GM18526 (cell line): ENCODE data around the gene MAPRE2.

Experiments used
- POLR2A ChIP-seq: IDR thresholded peaks from 3 replicates; pipeline ENCODE4 v1.6.1; 2011; ENCODE audit not compliant: insufficient read length; ENCODE audit errors: extremely low read depth

Gene MAPRE2

DNA sequence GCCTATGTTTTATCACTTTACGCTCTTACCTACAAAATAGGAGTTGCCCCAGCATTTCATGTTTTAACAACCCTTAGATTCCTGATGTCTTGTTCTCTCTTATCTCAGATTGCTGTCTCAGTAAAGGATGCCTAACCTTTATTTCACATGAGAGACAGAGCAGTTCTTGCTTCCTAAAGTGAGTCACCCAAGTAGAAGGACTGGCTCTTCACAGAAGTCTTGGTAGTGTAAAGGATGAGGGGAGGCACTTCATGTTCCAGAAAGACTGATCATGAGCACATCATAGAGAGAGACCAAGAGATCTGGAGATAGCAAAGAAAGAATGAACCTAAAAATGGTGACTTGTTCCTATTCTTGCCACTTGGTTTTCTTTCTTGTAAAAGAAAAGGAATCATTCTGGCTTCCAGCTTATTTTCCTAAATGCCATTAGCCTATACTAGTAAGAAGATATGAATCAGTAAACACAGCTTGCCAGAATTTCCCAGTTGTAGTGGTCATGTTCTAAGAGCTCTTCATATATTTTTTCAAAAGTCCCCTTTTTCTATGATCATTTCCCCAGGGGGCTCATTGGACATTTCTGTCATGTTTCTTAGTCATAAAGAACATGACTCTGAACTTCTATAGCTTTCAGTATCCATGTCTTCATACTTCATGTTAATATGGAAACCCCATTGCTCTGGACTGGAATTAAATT is 54.9 kb downstream of the MAPRE2 start:
- no peak for TF ChIP-seq POLR2A

- no peak for TF ChIP-seq POLR2A
Measured at GRCh38 chr18:35096677-35097011, 55.4 kb downstream of the MAPRE2 start.

DNA sequence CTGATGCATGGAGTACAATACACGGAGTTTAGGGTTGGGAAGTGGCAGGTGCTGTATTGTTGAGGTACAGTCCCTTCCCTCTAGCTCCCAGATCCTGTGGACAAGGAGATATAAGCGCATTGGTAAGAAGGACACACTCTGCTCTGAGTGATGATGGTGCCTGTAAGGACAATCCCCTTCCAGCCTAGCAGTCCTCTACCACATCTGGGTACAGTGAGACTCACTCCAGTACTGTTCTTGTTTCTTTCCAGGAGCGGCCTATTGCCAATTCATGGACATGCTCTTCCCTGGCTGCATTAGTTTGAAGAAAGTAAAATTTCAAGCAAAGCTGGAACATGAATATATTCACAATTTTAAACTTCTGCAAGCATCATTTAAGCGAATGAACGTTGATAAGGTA is 56.0 kb downstream of the MAPRE2 start:
- no peak for TF ChIP-seq POLR2A

DNA sequence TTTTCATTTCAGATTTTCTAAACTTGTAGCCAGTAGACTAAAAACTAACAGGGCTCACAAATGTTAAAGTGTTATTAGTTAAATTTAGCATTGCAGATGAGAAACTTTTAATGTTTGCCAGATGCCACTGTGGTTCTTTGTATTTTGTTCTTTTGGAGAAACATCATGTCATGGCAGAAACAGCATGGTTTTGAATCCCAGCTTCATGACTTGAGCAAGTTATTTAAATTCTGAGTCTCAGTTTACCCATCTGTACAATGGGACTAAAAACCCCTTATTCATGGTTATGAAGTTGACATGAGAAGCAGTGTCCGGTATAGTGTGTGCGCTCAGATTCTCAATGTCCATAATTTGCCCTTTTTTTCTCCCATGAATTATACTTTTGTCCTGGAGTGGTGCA is 56.5 kb downstream of the MAPRE2 start:
- no peak for TF ChIP-seq POLR2A

DNA sequence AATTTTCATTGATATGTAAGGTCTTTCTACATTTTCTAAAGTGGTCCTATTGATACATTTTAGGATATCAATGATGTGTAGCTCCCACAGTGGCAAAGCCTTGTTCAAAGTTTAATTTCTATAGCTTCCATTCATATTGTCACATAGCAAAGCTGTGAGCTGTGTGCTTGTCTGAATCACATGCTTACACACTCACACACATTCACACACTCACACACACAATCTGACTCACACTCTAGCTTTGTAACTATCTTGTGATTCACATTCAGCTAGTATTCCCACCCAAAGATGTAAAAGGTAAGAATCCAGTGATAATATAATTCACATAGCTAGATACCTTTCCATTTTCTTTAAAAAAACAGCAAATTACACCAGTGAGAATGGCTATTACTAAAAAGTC is 58.7 kb downstream of the MAPRE2 start:
- no peak for TF ChIP-seq POLR2A

DNA sequence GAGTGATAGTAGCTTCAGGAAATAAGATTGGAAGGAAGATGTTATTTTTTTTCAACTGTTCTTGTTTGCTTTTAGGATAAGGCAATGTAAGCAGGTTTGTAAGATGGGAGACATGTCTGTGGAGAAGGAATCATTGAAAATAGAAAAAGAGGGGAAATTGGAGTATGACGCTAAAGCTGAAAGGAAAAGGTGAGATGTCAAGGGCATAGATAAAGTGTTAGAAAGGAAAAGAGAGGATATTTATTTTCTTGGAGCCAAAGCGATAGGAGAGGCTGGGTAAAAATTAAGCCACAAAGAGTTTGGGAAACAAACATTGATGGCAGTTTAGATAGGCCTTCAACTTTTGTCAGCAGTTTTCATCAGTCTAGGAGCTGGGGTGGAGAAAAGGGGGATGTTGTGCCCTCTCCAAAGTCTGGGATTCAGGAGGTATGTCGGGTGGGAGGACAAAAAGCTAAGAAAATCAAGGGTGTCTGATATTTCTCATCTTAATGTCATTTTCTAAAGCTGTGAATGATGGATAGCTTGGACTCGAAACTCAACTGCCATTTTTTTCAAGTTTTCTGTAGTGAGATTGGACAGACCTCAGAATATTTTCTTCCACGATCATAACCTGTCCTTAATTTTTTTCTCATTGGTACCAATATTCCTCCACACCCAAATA is 63.3 kb downstream of the MAPRE2 start:
- no peak for TF ChIP-seq POLR2A

DNA sequence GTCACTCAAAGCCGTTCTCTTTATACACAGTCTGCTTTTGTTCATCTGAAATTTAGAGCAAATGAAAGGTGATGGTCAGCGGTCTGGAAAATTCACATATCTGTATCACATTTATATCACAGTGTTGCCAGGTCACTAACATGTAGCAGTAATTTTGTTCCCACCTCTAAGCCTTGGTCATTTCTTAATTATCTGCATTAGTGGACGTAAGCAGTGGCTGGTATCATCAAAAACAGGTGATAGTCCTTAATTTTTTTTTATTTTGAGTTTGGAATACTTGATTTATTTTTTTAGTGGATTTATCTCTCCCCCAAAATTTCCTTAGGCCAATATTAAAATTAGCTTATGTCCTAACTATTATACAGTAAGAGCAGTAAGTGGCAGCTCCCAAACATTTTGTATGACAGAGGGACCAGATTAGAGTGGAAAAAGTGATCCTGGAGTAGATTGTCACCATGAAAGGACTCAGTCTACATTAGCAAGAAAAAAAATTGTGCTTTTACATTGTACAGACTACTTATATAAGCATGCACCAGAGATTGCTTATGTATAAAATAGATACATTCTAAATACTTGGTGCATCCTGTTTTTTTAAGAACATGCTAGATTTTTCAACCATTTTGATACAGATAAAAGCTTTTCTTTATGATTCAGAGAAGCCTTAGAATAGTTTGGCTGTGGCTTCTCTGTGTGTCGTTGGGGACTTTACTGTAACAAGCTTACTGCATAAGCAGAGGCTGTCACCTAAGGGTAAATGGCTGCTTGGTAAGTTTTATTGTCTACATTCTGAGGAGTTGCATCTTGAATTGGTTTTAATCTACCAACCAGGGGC is 65.0 kb downstream of the MAPRE2 start:
- no peak for TF ChIP-seq POLR2A

DNA sequence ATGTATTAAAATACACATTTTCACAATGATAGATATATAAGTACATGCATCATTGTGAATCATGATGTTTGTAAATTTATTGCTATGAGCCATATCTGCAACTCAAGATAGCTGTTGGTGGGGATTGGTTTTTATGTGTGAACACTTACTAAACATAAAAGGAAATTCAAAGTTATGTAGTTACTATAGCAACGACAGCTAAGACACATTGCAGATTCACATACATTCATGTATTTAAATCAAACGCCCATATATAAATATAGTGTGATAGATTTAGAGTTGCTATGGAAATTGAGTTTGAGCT is 65.6 kb downstream of the MAPRE2 start:
- TF ChIP-seq POLR2A: no peak

GRCh38 chr18:35107216-35107615 is 66.0 kb downstream of the MAPRE2 start:
- TF ChIP-seq POLR2A: no peak

GRCh38 chr18:35110059-35110458 is 68.8 kb downstream of the MAPRE2 start:
- no peak for TF ChIP-seq POLR2A

DNA sequence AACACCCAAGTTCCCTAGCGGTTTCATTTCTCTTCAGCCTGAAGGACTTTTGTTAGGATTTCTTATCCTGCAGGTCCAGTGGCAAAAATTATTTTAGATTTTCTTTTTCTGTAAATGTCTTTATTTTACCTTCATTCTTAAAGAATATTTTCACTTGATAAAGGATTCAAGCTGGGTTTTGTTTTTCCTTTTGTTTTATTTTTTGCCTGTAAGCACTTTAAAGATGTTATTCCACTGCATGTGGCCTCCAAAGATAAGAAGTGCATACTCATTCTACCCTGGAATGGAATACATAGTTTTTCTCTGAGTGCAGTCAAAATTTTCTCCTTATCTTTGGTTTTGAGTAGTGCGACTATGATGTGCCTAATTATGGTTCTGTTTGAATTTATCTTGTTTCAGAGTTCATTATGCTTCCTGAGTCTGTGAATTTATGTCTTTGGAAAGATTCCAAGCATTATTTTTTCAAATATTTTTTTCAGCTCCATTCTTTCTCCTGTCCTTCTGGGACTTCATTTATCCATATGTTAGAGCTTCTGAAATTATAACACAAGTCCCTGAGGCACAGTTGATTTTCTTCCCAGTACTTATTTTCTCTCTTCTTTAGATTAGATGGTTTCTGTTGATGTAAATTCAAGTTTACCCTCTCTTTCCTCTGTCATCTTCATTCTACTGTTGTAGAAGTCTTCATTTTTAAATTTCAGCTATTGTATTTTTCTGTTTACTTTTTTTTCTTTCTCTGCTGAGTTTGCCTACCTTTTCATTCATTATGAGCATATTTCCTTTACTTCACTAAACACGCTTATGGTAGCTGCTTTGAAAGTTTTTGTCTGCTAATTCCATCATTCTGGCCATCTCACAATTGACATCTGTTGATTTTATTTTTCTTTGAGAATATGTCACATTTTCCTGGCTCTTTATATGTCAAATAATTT is 69.6 kb downstream of the MAPRE2 start:
- TF ChIP-seq POLR2A: no peak

DNA sequence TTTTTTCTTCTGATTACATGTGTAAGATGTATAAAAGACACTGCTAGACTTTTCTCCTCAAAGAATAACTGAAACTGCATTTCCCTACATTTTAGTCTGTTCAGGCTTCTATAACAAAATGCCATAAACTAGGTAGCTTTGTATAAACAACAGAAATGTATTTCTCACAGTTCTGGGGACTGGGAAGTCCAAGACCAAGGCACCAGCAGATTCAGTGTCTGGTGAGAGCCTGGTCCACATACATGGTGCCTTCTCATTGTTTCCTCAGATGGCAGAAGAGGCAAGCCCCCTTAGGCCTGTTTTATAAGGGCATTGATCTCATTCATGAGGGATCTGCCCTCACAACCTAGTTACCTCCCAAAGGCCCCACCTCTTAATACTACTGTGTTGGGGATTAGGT is 71.5 kb downstream of the MAPRE2 start:
- no peak for TF ChIP-seq POLR2A

DNA sequence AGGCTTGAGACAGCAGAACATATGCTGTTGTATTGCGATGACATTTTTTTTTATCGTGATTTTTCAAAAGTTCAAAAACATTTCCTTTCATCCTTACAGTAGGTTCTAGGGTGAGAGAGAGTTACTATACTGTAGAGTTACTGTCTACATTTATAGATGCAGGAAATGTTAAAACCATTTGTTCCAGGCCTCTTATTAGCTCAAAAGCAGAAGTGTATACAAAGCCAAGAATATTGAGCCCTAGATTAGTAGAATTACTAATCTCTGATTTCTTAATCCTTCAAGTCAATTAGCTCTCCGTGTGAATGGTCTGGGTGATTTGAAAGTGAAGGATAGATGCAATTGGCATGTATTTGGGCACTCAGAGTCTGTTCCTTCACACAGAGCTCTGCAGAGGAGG is 73.1 kb downstream of the MAPRE2 start:
- no peak for TF ChIP-seq POLR2A

DNA sequence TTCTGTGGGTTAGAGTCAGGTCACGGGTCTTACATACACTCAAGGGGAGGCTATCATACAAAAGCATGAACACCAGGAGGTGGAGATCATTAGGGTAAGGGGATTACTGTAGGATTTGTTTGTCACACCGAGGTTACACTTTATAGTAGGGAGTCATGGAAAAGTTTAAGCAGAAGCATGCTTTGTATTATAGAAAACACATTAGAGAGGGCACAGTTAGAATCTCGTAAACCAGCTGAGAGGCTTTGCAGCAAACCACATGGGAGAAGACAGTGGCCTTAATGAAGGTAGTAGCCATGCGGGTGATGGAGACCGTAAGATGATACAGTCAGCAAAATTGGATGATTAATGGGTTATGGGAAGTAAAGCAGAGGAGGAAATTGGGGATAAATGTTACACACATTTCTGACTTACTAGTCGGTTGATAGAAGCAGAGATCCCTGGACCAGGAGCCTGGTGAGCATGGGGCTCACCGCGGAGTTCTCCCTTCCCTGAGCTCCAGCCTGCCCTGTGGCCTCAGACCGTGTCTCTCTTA is 75.6 kb downstream of the MAPRE2 start:
- TF ChIP-seq POLR2A: no peak

- no peak for TF ChIP-seq POLR2A
Measured at GRCh38 chr18:35117372-35117771, 76.2 kb downstream of the MAPRE2 start.
